K562 (cell line): ENCODE results near the gene DAZAP1. TPM values are rescaled to one million over a fixed set of nuclear protein-coding genes. Genes with fewer than 3 reads are reported as not detected.

Experiments used
- ATAC-seq: fragments of 200-7000 bp; cut with Tn5 transposase; 3 replicates; pipeline ENCODE4 v1.9.1; 2020; ENCODE audit warnings: moderate library complexity
- BruUV-seq: library from RNA; stranded (reverse); fragments of 400-500 nt; replicated peaks from 2 replicates; lab custom pipeline; 2021; lab: Mats Ljungman, UMichigan
- CTCF ChIA-PET: fragments of 300-600 bp; formaldehyde crosslinking; extraction: SDS; loops from one replicate; lab custom pipeline; 2021; ENCODE audit warnings: low intra/inter-chr PET ratio; lab: Yijun Ruan, JAX
- POLR2A ChIA-PET: fragments of 300-600, 350-650 bp; sonication (Branson Sonifier 250); formaldehyde crosslinking; extraction: SDS; loops from one replicate; lab custom pipeline; 2021; ENCODE audit warnings: antibody characterized with exemption, inconsistent platforms; lab: Yijun Ruan, JAX
- DNase-seq, 4 experiments: peaks; one replicate each; pipeline versions ENCODE4 v3.0.0 to v3.0.0-alpha.2; 2011 to 2018; ENCODE audit warnings: low spot score in 3 of 4, mixed read lengths in 3 of 4; ENCODE audit errors: extremely low read depth in 1 of 4
- FAIRE-seq: peaks from 2 replicates; lab custom pipeline; 2011; peaks lifted over from hg19 to GRCh38; lab: Jason Lieb, UNC
- H2AFZ ChIP-seq: 2 replicates; pipeline ENCODE4 v1.6.0; 2011; ENCODE audit warnings: low read depth, low read length, control low read depth, inconsistent platforms
- H3K27ac ChIP-seq: fragments of 200-600 bp; 3 replicates; pipeline ENCODE4 v1.8.0; 2011; ENCODE audit warnings: low read depth, mild to moderate bottlenecking, control low read depth, inconsistent platforms, low read length, moderate library complexity, mixed read lengths; ENCODE audit errors: extremely low read depth
- H3K27me3 ChIP-seq, 2 experiments: fragments of 300-600 bp in 1 of 2; 2 replicates in 1 of 2; 3 replicates in 1 of 2; pipeline versions ENCODE4 v1.6.0 to v1.8.0; 2011; ENCODE audit warnings: inconsistent platforms in 2 of 2, low read length in 2 of 2, mild to moderate bottlenecking in 1 of 2, mixed read lengths in 1 of 2, moderate library complexity in 1 of 2; ENCODE audit not compliant: control insufficient read depth in 2 of 2, insufficient read depth in 2 of 2
- H3K36me3 ChIP-seq: fragments of 300-600 bp; 3 replicates; pipeline ENCODE4 v1.8.0; 2011; ENCODE audit warnings: mild to moderate bottlenecking, low read length, inconsistent platforms; ENCODE audit not compliant: control insufficient read depth, insufficient read depth
- H3K4me1 ChIP-seq, 2 experiments: fragments of 200-600 bp in 1 of 2; replicated peaks in 1 of 2; 2 replicates in 1 of 2; 3 replicates in 1 of 2; pipeline versions ENCODE4 v1.5.1 to v1.8.0; 2011; ENCODE audit warnings: inconsistent platforms in 2 of 2, low read length in 2 of 2, mild to moderate bottlenecking in 1 of 2, mixed read lengths in 1 of 2, moderate library complexity in 1 of 2; ENCODE audit not compliant: control insufficient read depth in 2 of 2, insufficient read depth in 2 of 2
- H3K4me2 ChIP-seq: 2 replicates; pipeline ENCODE4 v1.6.1; 2011; ENCODE audit warnings: low read length, control low read depth, inconsistent platforms, mixed read lengths; ENCODE audit not compliant: insufficient read depth
- H3K4me3 ChIP-seq: fragments of 200-600 bp; sonication (generic), shearing (Covaris generic); 2 replicates; pipeline ENCODE4 v1.5.1; 2016; ENCODE audit warnings: control low read depth, inconsistent platforms
- H3K79me2 ChIP-seq: fragments of 200-600 bp; 3 replicates; pipeline ENCODE4 v1.8.0; 2011; ENCODE audit warnings: low read length, inconsistent platforms; ENCODE audit not compliant: control insufficient read depth, insufficient read depth
- H3K9ac ChIP-seq, 2 experiments: 2 replicates each; pipeline versions ENCODE4 v1.6.0 to v1.6.1; 2011; ENCODE audit warnings: low read depth in 2 of 2, low read length in 2 of 2, control low read depth in 1 of 2, inconsistent platforms in 1 of 2, mild to moderate bottlenecking in 1 of 2, mixed read lengths in 1 of 2; ENCODE audit not compliant: insufficient read depth in 1 of 2
- H3K9me1 ChIP-seq: one replicate; pipeline ENCODE4 v1.6.0; 2011; ENCODE audit warnings: inconsistent platforms, mild to moderate bottlenecking, low read length, moderate library complexity; ENCODE audit not compliant: control insufficient read depth, insufficient read depth
- H3K9me3 ChIP-seq: replicated peaks from 2 replicates; pipeline ENCODE4 v1.5.1; 2011; ENCODE audit warnings: low read depth, low read length, inconsistent platforms; ENCODE audit not compliant: control insufficient read depth, insufficient read depth
- H4K20me1 ChIP-seq: replicated peaks from 2 replicates; pipeline ENCODE4 v1.6.1; 2011; ENCODE audit warnings: low read length, inconsistent platforms, mixed read lengths; ENCODE audit not compliant: control insufficient read depth, insufficient read depth
- ARID2 ChIP-seq: fragments of 450-650 bp; IDR thresholded peaks from 2 replicates; pipeline ENCODE4 v1.6.1; 2017; ENCODE audit warnings: antibody characterized with exemption, mild to moderate bottlenecking
- FOXJ2 ChIP-seq: fragments of 200-800 bp; sonication (Bioruptor generic); IDR thresholded peaks from 2 replicates; pipeline ENCODE4 v1.6.1; 2016; ENCODE audit warnings: missing genetic modification characterization, missing compliant biosample characterization
- HNRNPLL ChIP-seq: fragments of 200-400 bp; formaldehyde crosslinking; IDR thresholded peaks from 2 replicates; pipeline ENCODE4 v1.6.1; 2017; ENCODE audit warnings: low read length, low read depth, mild to moderate bottlenecking; ENCODE audit not compliant: poor library complexity, severe bottlenecking
- KLF16 ChIP-seq: IDR thresholded peaks from 2 replicates; pipeline ENCODE4 v1.6.1; 2016; ENCODE audit warnings: antibody characterized with exemption
- LCOR ChIP-seq: sonication (generic); formaldehyde crosslinking; IDR thresholded peaks from 2 replicates; pipeline ENCODE4 v1.8.0; 2022; ENCODE audit warnings: mild to moderate bottlenecking, missing genetic modification reagents
- MBD2 ChIP-seq: sonication (generic); IDR thresholded peaks from 2 replicates; pipeline ENCODE4 v1.6.1; 2016; ENCODE audit warnings: low read depth, borderline replicate concordance
- RB1 ChIP-seq: fragments of 450-650 bp; IDR thresholded peaks from 2 replicates; pipeline ENCODE4 v1.6.1; 2017; ENCODE audit warnings: low read depth, mild to moderate bottlenecking
- RFX5 ChIP-seq: IDR thresholded peaks from 2 replicates; pipeline ENCODE4 v1.6.1; 2011; ENCODE audit warnings: low read depth, mild to moderate bottlenecking, improper control_type of control experiment, low read length
- TBP ChIP-seq: optimal IDR thresholded peaks from 2 replicates; pipeline ENCODE3; 2011; ENCODE audit warnings: low read depth, low read length, improper control_type of control experiment
- ZBTB1 ChIP-seq: sonication (generic); formaldehyde crosslinking; IDR thresholded peaks from 2 replicates; pipeline ENCODE4 v1.8.1; 2023; ENCODE audit warnings: missing genetic modification reagents, low read depth, mild to moderate bottlenecking, borderline replicate concordance
- ZFX ChIP-seq: sonication (generic); formaldehyde crosslinking; IDR thresholded peaks from 2 replicates; pipeline ENCODE4 v1.8.0; 2022; ENCODE audit warnings: mild to moderate bottlenecking, missing genetic modification reagents, moderate library complexity
- ZNF133 ChIP-seq: fragments of 250-450 bp; sonication (Bioruptor Pico); IDR thresholded peaks from 2 replicates; pipeline ENCODE4 v1.4.0; 2020; ENCODE audit warnings: mild to moderate bottlenecking
- ZNF668 ChIP-seq: fragments of 250-450 bp; sonication (Bioruptor Pico); IDR thresholded peaks from 2 replicates; pipeline ENCODE4 v1.8.0; 2022; ENCODE audit warnings: mild to moderate bottlenecking, inconsistent platforms
- WGBS: fragments of 100-300 bp; shearing (Covaris generic); methylation state at CpG from one replicate; pipeline ENCODE4 v1.1.6; 2016; ENCODE audit warnings: low coverage, mixed read lengths; ENCODE audit not compliant: insufficient coverage; ENCODE audit errors: missing lambda C conversion rate; 5-methylcytosine and 5-hydroxymethylcytosine counted together
- in situ Hi-C: fragments of 300-500 bp; cut with MboI; formaldehyde crosslinking; loops from 4 replicates; pipeline ENCODE4 v1.15.0; 2018; ENCODE audit warnings: inconsistent platforms, mixed read lengths
- intact Hi-C: fragments of 100-400 bp; cut with micrococcal nuclease; formaldehyde crosslinking; loops from 2 replicates; pipeline ENCODE4 v1.14.2; 2022
- polyA plus RNA-seq, 8 experiments: library from polyadenylated mRNA; depleted of rRNA in 4 of 8; stranded (reverse) in 5 of 8; unstranded in 3 of 8; fragments of >200 nt; fragmentation: Nextera tagmentation in 2 of 8; fragmentation: Illumina TruSeq in 1 of 8; extraction: Ambion mirVana in 2 of 8; extraction: Trizol in 1 of 8; gene quantifications; 2 replicates each; pipeline versions ENCODE4 v1.2.1 to v1.2.3, GENCODE V29; 2011 to 2014; ENCODE audit warnings: inconsistent platforms in 1 of 8, missing spikeins in 1 of 8
- total RNA-seq, 7 experiments: library from RNA; depleted of rRNA in 6 of 7; stranded (reverse); fragments of >200 nt in 6 of 7; fragmentation: Illumina TruSeq in 2 of 7; extraction: Trizol in 2 of 7; gene quantifications; 2 replicates each; pipeline versions ENCODE4 v1.2.1 to v1.2.3, GENCODE V29; 2011 to 2021; ENCODE audit warnings: low replicate concordance in 1 of 7
- TF ChIP-seq, protein P1 (sequence below): fragments of 250-450 bp; sonication (Bioruptor Pico); IDR thresholded peaks from 2 replicates; pipeline ENCODE4 v1.8.0; 2022; ENCODE audit warnings: moderate library complexity, mild to moderate bottlenecking, inconsistent platforms
- TF ChIP-seq, protein P2 (sequence below): fragments of 450-650 bp; IDR thresholded peaks from 2 replicates; pipeline ENCODE4 v1.6.1; 2017; ENCODE audit warnings: antibody characterized with exemption, mild to moderate bottlenecking
- TF ChIP-seq, protein P3 (sequence below), 2 experiments: fragments of 450-650 bp; IDR thresholded peaks; 2 replicates each; pipeline ENCODE4 v1.6.1; 2016

DAZAP1 gene
- total and polyA plus RNA-seq, 9 of the 15 experiments (the other 6 are each of a cell fraction or from before 2014, with no cell fraction given) = 10.8 to 289 (median 142) TPM

DNA sequence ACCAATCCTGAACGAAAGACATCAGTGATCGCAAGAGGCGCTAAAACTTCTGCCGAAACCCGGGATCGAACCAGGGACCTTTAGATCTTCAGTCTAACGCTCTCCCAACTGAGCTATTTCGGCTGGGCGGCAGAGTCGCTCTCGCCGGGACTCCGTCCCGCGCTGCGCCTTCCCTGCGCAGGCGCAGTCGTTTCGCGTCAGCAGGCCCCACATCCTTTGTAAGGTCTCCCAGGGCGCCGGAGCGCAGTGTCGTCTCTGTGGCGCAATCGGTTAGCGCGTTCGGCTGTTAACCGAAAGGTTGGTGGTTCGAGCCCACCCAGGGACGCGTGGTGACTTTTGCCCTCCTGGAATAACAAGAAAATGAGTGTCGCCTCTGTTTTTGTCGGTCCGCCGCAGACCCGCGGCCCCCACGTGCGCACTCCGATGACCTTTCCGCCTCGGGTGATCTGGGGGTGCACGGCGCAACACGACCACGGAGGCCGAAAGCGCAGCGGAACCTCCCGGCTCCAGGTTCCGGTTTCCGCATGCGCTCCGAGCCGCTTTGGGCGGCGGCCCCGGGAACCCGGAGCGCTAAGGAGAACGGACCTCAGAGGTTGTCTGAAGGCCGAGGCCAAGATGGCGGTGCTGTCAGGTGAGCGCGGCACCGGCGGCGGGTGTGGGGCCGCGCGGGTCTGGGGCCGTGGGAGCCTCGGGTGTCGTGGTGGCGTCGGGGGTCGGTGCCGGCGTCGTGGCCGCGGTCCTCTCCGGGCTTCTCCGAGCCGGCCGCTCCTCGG lies 23.9 kb upstream of the DAZAP1 start, which contains the start of gene NDUFS7:
TSS of gene NDUFS7 (plus strand) at position 596 of the 773 bp plus-strand sequence. CDS start at position 616, 20 bp downstream.
- peak; percentile 91 for ATAC-seq
- H3K4me3 ChIP-seq = peak within 1 kb of the TSS; percentile 91
- under 1% methylated on average over 75 of the region's 90 CpGs for WGBS
- FAIRE-seq = peak; percentile 94
- BruUV-seq = no TSS peak
- no peaks in the 10 kb centered on the region for H3K9me3 ChIP-seq
- in situ Hi-C loops (loop anchor here (5.0 kb wide), 1 partner anchor 106 kb away; the partner anchor contains the start of gene FAM174C), intact Hi-C loops (no loop called here)
- H3K9ac ChIP-seq = peak within 1 kb of the TSS; percentile 98 to 100
- peak; percentile 75 to 95 (median 80) for DNase-seq
- peak within 1 kb of the TSS; percentile 67 for H2AFZ ChIP-seq
- H4K20me1 ChIP-seq = no peaks in the 10 kb centered on the region; the same call in none of the 2 replicates
- CTCF ChIA-PET = no interaction called here
- peaks cover 45% of the 10 kb centered on the region for H3K79me2 ChIP-seq
- peaks cover 0 to 49% of the 10 kb centered on the region in 2 experiments; a peak in 2 of 5 replicates for H3K4me1 ChIP-seq
- H3K4me2 ChIP-seq = peak within 1 kb of the TSS; percentile 91
- peaks cover 33% of the 10 kb centered on the region; the same call in 2 of the 3 replicates for H3K36me3 ChIP-seq
- POLR2A ChIA-PET = interaction anchor here (0.6 to 1.4 kb wide), 6 partner anchors 10 to 1291 kb away, joined by 3 to 5 read pairs (median 3); no protein-coding TSS in a partner anchor
- H3K9me1 ChIP-seq = no peaks in the 10 kb centered on the region
- peak within 1 kb of the TSS; percentile 97 for H3K27ac ChIP-seq
- H3K27me3 ChIP-seq = no peaks in the 10 kb centered on the region
- TF ChIP-seq FOXJ2 (tag) = peak; percentile 91
- TF ChIP-seq, protein P1, sequence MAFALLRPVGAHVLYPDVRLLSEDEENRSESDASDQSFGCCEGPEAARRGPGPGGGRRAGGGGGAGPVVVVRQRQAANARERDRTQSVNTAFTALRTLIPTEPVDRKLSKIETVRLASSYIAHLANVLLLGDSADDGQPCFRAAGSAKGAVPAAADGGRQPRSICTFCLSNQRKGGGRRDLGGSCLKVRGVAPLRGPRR = no peak
- TF ChIP-seq ZFX = peak; percentile 95
- TF ChIP-seq KLF16 = no peak
- TF ChIP-seq LCOR (CRISPR knock-in tag) = peak; percentile 98
- TF ChIP-seq HNRNPLL = peak; percentile 47
- no peak for TF ChIP-seq ARID2
- TF ChIP-seq, protein P2, sequence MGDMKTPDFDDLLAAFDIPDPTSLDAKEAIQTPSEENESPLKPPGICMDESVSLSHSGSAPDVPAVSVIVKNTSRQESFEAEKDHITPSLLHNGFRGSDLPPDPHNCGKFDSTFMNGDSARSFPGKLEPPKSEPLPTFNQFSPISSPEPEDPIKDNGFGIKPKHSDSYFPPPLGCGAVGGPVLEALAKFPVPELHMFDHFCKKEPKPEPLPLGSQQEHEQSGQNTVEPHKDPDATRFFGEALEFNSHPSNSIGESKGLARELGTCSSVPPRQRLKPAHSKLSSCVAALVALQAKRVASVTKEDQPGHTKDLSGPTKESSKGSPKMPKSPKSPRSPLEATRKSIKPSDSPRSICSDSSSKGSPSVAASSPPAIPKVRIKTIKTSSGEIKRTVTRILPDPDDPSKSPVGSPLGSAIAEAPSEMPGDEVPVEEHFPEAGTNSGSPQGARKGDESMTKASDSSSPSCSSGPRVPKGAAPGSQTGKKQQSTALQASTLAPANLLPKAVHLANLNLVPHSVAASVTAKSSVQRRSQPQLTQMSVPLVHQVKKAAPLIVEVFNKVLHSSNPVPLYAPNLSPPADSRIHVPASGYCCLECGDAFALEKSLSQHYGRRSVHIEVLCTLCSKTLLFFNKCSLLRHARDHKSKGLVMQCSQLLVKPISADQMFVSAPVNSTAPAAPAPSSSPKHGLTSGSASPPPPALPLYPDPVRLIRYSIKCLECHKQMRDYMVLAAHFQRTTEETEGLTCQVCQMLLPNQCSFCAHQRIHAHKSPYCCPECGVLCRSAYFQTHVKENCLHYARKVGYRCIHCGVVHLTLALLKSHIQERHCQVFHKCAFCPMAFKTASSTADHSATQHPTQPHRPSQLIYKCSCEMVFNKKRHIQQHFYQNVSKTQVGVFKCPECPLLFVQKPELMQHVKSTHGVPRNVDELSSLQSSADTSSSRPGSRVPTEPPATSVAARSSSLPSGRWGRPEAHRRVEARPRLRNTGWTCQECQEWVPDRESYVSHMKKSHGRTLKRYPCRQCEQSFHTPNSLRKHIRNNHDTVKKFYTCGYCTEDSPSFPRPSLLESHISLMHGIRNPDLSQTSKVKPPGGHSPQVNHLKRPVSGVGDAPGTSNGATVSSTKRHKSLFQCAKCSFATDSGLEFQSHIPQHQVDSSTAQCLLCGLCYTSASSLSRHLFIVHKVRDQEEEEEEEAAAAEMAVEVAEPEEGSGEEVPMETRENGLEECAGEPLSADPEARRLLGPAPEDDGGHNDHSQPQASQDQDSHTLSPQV = peak; percentile 97
- TF ChIP-seq TBP = peak; percentile 99
- TF ChIP-seq ZBTB1 (CRISPR knock-in tag) = peak; percentile 49; the same call in 1 of the 2 replicates
- TF ChIP-seq RB1 = peak; percentile 97
- TF ChIP-seq, protein P3, sequence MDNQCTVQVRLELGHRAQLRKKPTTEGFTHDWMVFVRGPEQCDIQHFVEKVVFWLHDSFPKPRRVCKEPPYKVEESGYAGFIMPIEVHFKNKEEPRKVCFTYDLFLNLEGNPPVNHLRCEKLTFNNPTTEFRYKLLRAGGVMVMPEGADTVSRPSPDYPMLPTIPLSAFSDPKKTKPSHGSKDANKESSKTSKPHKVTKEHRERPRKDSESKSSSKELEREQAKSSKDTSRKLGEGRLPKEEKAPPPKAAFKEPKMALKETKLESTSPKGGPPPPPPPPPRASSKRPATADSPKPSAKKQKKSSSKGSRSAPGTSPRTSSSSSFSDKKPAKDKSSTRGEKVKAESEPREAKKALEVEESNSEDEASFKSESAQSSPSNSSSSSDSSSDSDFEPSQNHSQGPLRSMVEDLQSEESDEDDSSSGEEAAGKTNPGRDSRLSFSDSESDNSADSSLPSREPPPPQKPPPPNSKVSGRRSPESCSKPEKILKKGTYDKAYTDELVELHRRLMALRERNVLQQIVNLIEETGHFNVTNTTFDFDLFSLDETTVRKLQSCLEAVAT (IDR thresholded peaks at IDR 0.05) = 0 out of 4 replicates have a peak, but pooled peaks have one; percentile 10 to 29
- TF ChIP-seq ZNF133 = no peak
- TF ChIP-seq MBD2 = peak; percentile 70; the same call in 1 of the 2 replicates
- no peak; the same call in 1 of the 2 replicates for TF ChIP-seq ZNF668 (CRISPR knock-in tag)
- peak; percentile 72; the same call in 1 of the 2 replicates for TF ChIP-seq RFX5
